Ovary (tissue), 3 donors: ENCODE data around the gene CLK3.

ENCODE experiments used
- CTCF ChIP-seq, 3 donors: fragments of 450-650 bp in 2 of 3; fragments of 200-600 bp in 1 of 3; IDR thresholded peaks; one replicate each; pipeline versions ENCODE4 v1.5.1 to v1.8.0; 2016 to 2022; ENCODE audit warnings: antibody characterized with exemption in 3 of 3, mild to moderate bottlenecking in 1 of 3
- POLR2A ChIP-seq: fragments of 450-650 bp; IDR thresholded peaks from one replicate; pipeline ENCODE4 v1.6.1; 2017; ENCODE audit warnings: antibody characterized with exemption, mild to moderate bottlenecking, moderate library complexity
- donor health status: DM: no; HTN: no; CAD: no.

GRCh38 chr15:74663303-74664027 lies 47.8 kb downstream of the CLK3 start:
- TF ChIP-seq POLR2A: no peak
- TF ChIP-seq CTCF (IDR thresholded peaks at IDR 0.05): no peak
